ENCODE results near the gene RBM34. TPM values are rescaled to one million over a fixed set of nuclear protein-coding genes. Genes with fewer than 3 reads are reported as not detected.
"Not testable (repeated sequence)": the region's sequence is repeated elsewhere in the genome, so short reads cannot be mapped to it uniquely, and the experiment has no call there.

RBM34 gene
- total and polyA plus RNA-seq, 2 experiments from 2014 or later, result 54.4 to 75.4 TPM

- Histone ChIP-seq H3K4me1 (ENCODE audit: insufficient read depth) (peaks cover 4% of the 10 kb centered on the region), H4K20me1 (ENCODE audit: insufficient read depth, poor library complexity, severe bottlenecking) (no peaks in the 10 kb centered on the region), H2AFZ (no peak overlapping the region), H3K9me2 (replicated peaks; ENCODE audit: insufficient read depth) (no peaks in the 10 kb centered on the region), H3K9me3 (ENCODE audit: low read depth) (no peaks in the 10 kb centered on the region), H3K79me2 (no peaks in the 10 kb centered on the region), H3K4me2 (peak overlapping the region; percentile 69), H3K27me3 (no peaks in the 10 kb centered on the region), H3K27ac (no peak overlapping the region), H3K4me3 (no peak overlapping the region), H3K36me3 (replicated peaks; ENCODE audit: insufficient read depth, low read depth) (no peaks in the 10 kb centered on the region)
- DNase-seq (ENCODE audit: low spot score), result peak; percentile 75
- WGBS (ENCODE audit: low lambda C conversion rate, missing lambda C conversion rate), result 46% methylated on average over 27 of the region's 27 CpGs
- TF ChIP-seq EZH2 (IDR thresholded peaks at IDR 0.05; ENCODE audit: borderline replicate concordance) (no peak), CTCF (IDR thresholded peaks at IDR 0.05; ENCODE audit: poor library complexity) (peak; percentile 48)
These were observed 67.9 kb downstream of the RBM34 start for GRCh38 chr1:235093013-235093695.

GRCh38 chr1:235092415-235092814 lies 68.6 kb downstream of the RBM34 start:
- not testable (repeated sequence) for H3K27ac ChIP-seq; H3K9me3 ChIP-seq (ENCODE audit: low read depth); H4K20me1 ChIP-seq (ENCODE audit: insufficient read depth, poor library complexity, severe bottlenecking); H3K4me2 ChIP-seq; H3K27me3 ChIP-seq; H2AFZ ChIP-seq; H3K36me3 ChIP-seq (replicated peaks; ENCODE audit: insufficient read depth, low read depth); H3K4me1 ChIP-seq (ENCODE audit: insufficient read depth); H3K9me2 ChIP-seq (replicated peaks; ENCODE audit: insufficient read depth); H3K4me3 ChIP-seq; DNase-seq (ENCODE audit: low spot score); H3K79me2 ChIP-seq
- 98% methylated on average over 14 of the region's 14 CpGs for WGBS (ENCODE audit: low lambda C conversion rate, missing lambda C conversion rate)

GRCh38 chr1:235092045-235092406 lies 69.0 kb downstream of the RBM34 start:
- not testable (repeated sequence) for H3K4me1 ChIP-seq (ENCODE audit: insufficient read depth); H4K20me1 ChIP-seq (ENCODE audit: insufficient read depth, poor library complexity, severe bottlenecking); H3K27me3 ChIP-seq; DNase-seq (ENCODE audit: low spot score); H3K36me3 ChIP-seq (replicated peaks; ENCODE audit: insufficient read depth, low read depth); H2AFZ ChIP-seq; H3K9me2 ChIP-seq (replicated peaks; ENCODE audit: insufficient read depth); H3K4me3 ChIP-seq; H3K79me2 ChIP-seq; H3K9me3 ChIP-seq (ENCODE audit: low read depth); H3K4me2 ChIP-seq; H3K27ac ChIP-seq
- 96% methylated on average over 8 of the region's 8 CpGs for WGBS (ENCODE audit: low lambda C conversion rate, missing lambda C conversion rate)

- H3K9me2 ChIP-seq (replicated peaks; ENCODE audit: insufficient read depth); H3K27ac ChIP-seq; H3K9me3 ChIP-seq (ENCODE audit: low read depth); H3K4me1 ChIP-seq (ENCODE audit: insufficient read depth); H2AFZ ChIP-seq; H3K36me3 ChIP-seq (replicated peaks; ENCODE audit: insufficient read depth, low read depth); H3K27me3 ChIP-seq; H4K20me1 ChIP-seq (ENCODE audit: insufficient read depth, poor library complexity, severe bottlenecking); DNase-seq (ENCODE audit: low spot score); H3K79me2 ChIP-seq; H3K4me2 ChIP-seq; H3K4me3 ChIP-seq: not testable (repeated sequence)
- WGBS (ENCODE audit: low lambda C conversion rate, missing lambda C conversion rate), result 96% methylated on average over 20 of the region's 20 CpGs
These were observed 69.6 kb downstream of the RBM34 start for GRCh38 chr1:235091319-235092044.

- TF ChIP-seq CTCF (IDR thresholded peaks at IDR 0.05; ENCODE audit: poor library complexity), result no peak
- TF ChIP-seq EZH2phosphoT487 (IDR thresholded peaks at IDR 0.05; ENCODE audit: low read depth, severe bottlenecking, unreplicated experiment), result no peak
- no peak for TF ChIP-seq EZH2 (IDR thresholded peaks at IDR 0.05; ENCODE audit: borderline replicate concordance)
- no peaks in the 10 kb centered on the region for H3K36me3 ChIP-seq (replicated peaks; ENCODE audit: insufficient read depth, low read depth)
- peak overlapping the region; percentile 2 for H3K4me2 ChIP-seq
- H3K27me3 ChIP-seq, result no peaks in the 10 kb centered on the region
- no peak for DNase-seq (ENCODE audit: low spot score)
- 52% methylated on average over 20 of the region's 20 CpGs for WGBS (ENCODE audit: low lambda C conversion rate, missing lambda C conversion rate)
- no peak overlapping the region for H2AFZ ChIP-seq
- H3K79me2 ChIP-seq, result no peaks in the 10 kb centered on the region
- no peak overlapping the region for H3K4me3 ChIP-seq
- H3K9me2 ChIP-seq (replicated peaks; ENCODE audit: insufficient read depth), result no peaks in the 10 kb centered on the region
- H4K20me1 ChIP-seq (ENCODE audit: insufficient read depth, poor library complexity, severe bottlenecking), result no peaks in the 10 kb centered on the region
- H3K27ac ChIP-seq, result no peak overlapping the region
- H3K9me3 ChIP-seq (ENCODE audit: low read depth), result no peaks in the 10 kb centered on the region
- peaks cover 4% of the 10 kb centered on the region for H3K4me1 ChIP-seq (ENCODE audit: insufficient read depth)
These were observed 70.5 kb downstream of the RBM34 start for GRCh38 chr1:235090406-235091069.

Data from hepatocyte (in vitro differentiated cells).